ENCODE results near the gene FAIM2.

DNA sequence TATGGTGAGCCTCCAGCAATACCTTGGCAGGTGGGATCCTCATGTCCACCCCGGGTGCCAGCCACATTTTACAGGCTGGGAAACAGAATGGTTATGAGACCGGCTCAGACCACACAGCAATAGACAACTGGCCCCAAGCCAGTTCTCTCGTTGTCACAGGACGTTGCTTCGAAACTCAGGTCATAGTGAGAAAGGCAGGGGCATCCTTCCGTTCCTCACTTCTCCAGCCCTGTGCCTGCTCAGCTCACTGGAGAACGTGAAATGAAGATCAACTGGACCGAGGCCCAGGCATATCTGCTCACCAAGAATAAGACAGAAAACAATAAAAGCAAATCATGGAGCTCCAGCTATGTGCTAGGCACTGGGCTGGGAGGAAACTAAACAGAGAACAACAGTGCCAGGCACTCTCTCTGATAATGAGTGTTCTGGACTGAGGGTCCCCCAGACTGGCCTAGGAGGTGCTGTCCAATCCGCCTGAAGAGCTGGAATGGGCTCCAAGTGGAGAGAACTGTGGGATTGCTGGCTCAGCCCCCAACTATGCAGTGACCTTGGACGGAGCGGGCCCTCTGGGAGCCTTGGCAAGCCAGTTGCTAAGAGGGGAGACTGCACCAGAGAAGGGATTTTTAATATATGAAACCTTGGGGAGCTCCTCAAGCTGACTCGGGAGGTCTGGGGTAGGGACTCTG is 18.8 kb upstream of the FAIM2 start:
- TF ChIP-seq, protein P1, sequence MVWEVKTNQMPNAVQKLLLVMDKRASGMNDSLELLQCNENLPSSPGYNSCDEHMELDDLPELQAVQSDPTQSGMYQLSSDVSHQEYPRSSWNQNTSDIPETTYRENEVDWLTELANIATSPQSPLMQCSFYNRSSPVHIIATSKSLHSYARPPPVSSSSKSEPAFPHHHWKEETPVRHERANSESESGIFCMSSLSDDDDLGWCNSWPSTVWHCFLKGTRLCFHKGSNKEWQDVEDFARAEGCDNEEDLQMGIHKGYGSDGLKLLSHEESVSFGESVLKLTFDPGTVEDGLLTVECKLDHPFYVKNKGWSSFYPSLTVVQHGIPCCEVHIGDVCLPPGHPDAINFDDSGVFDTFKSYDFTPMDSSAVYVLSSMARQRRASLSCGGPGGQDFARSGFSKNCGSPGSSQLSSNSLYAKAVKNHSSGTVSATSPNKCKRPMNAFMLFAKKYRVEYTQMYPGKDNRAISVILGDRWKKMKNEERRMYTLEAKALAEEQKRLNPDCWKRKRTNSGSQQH (CRISPR knock-in tag; IDR thresholded peaks at IDR 0.05), result no peak
- TF ChIP-seq HDAC6 (IDR thresholded peaks at IDR 0.05; ENCODE audit: low read depth, low read length), result no peak
- TF ChIP-seq, protein P2, sequence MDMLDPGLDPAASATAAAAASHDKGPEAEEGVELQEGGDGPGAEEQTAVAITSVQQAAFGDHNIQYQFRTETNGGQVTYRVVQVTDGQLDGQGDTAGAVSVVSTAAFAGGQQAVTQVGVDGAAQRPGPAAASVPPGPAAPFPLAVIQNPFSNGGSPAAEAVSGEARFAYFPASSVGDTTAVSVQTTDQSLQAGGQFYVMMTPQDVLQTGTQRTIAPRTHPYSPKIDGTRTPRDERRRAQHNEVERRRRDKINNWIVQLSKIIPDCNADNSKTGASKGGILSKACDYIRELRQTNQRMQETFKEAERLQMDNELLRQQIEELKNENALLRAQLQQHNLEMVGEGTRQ (CRISPR knock-in tag; IDR thresholded peaks at IDR 0.05), result no peak
- TF ChIP-seq ZZZ3 (IDR thresholded peaks at IDR 0.05), result no peak
- TF ChIP-seq DMBX1 (CRISPR knock-in tag; IDR thresholded peaks at IDR 0.05; ENCODE audit: borderline replicate concordance), result no peak
- TF ChIP-seq RBM39 (optimal IDR thresholded peaks at IDR 0.05; ENCODE audit: low read depth, low read length), result no peak
- no peak for TF ChIP-seq CBX8 (IDR thresholded peaks at IDR 0.05; ENCODE audit: borderline replicate concordance, extremely low read depth, low read depth, low read length, poor library complexity, severe bottlenecking)
- TF ChIP-seq, protein P3, sequence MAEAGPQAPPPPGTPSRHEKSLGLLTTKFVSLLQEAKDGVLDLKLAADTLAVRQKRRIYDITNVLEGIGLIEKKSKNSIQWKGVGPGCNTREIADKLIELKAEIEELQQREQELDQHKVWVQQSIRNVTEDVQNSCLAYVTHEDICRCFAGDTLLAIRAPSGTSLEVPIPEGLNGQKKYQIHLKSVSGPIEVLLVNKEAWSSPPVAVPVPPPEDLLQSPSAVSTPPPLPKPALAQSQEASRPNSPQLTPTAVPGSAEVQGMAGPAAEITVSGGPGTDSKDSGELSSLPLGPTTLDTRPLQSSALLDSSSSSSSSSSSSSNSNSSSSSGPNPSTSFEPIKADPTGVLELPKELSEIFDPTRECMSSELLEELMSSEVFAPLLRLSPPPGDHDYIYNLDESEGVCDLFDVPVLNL (CRISPR knock-in tag; IDR thresholded peaks at IDR 0.05; ENCODE audit: low read depth), result no peak
- no peak for TF ChIP-seq ZNF778 (CRISPR knock-in tag; IDR thresholded peaks at IDR 0.05)
- TF ChIP-seq, protein P4, sequence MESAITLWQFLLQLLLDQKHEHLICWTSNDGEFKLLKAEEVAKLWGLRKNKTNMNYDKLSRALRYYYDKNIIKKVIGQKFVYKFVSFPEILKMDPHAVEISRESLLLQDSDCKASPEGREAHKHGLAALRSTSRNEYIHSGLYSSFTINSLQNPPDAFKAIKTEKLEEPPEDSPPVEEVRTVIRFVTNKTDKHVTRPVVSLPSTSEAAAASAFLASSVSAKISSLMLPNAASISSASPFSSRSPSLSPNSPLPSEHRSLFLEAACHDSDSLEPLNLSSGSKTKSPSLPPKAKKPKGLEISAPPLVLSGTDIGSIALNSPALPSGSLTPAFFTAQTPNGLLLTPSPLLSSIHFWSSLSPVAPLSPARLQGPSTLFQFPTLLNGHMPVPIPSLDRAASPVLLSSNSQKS (CRISPR knock-in tag; IDR thresholded peaks at IDR 0.05), result no peak
